K562 (cell line): ENCODE data around the gene COQ8A. TPM values are rescaled to one million over a fixed set of nuclear protein-coding genes. Genes with fewer than 3 reads are reported as not detected.

Experiments used
- CBFA2T3 ChIP-seq: fragments of 450-650 bp; IDR thresholded peaks from 2 replicates; pipeline ENCODE4 v1.6.1; 2017
- DMBX1 ChIP-seq: fragments of 250-450 bp; sonication (Bioruptor Pico); IDR thresholded peaks from 2 replicates; pipeline ENCODE4 v1.8.0; 2022; ENCODE audit warnings: inconsistent platforms, mild to moderate bottlenecking, moderate library complexity, borderline replicate concordance
- DPF2 ChIP-seq: fragments of 450-650 bp; IDR thresholded peaks from 2 replicates; pipeline ENCODE4 v1.6.1; 2016
- ETV5 ChIP-seq: sonication (generic); formaldehyde crosslinking; IDR thresholded peaks from 2 replicates; pipeline ENCODE4 v1.4.0; 2020; ENCODE audit warnings: low read depth, mild to moderate bottlenecking, missing genetic modification reagents
- FOS ChIP-seq: IDR thresholded peaks from 3 replicates; pipeline ENCODE4 v1.6.1; 2011; ENCODE audit not compliant: insufficient read length; ENCODE audit errors: extremely low read depth
- FOSL1 ChIP-seq: fragments of 200-800 bp; sonication (Bioruptor generic); conservative IDR thresholded peaks from 2 replicates; pipeline ENCODE4 v1.6.1; 2016; ENCODE audit warnings: missing genetic modification characterization, missing compliant biosample characterization
- HMG20B ChIP-seq: fragments of 250-450 bp; sonication (Bioruptor Pico); IDR thresholded peaks from 2 replicates; pipeline ENCODE4 v1.5.0; 2021; ENCODE audit warnings: mild to moderate bottlenecking
- LCOR ChIP-seq: sonication (generic); formaldehyde crosslinking; IDR thresholded peaks from 2 replicates; pipeline ENCODE4 v1.8.0; 2022; ENCODE audit warnings: mild to moderate bottlenecking, missing genetic modification reagents
- MEF2D ChIP-seq: conservative IDR thresholded peaks from 2 replicates; pipeline ENCODE4 v1.6.1; 2016; ENCODE audit warnings: low read depth, missing genetic modification characterization, missing compliant biosample characterization
- MYC ChIP-seq, 2 experiments: fragments of 250-450 bp in 1 of 2; sonication (Bioruptor Pico) in 1 of 2; IDR thresholded peaks; 2 replicates each; pipeline versions ENCODE4 v1.5.1 to v1.6.1; 2012 to 2021; ENCODE audit warnings: low read depth in 2 of 2, borderline replicate concordance in 1 of 2, improper control_type of control experiment in 1 of 2, low read length in 1 of 2, mild to moderate bottlenecking in 1 of 2, moderate library complexity in 1 of 2
- PCBP1 ChIP-seq: fragments of 200-400 bp; formaldehyde crosslinking; IDR thresholded peaks from 2 replicates; pipeline ENCODE4 v1.6.1; 2018; ENCODE audit warnings: mild to moderate bottlenecking, low read depth, low read length; ENCODE audit not compliant: poor library complexity, severe bottlenecking
- PML ChIP-seq: IDR thresholded peaks from 2 replicates; pipeline ENCODE4 v1.6.1; 2012; ENCODE audit warnings: low read length, inconsistent platforms
- RAD51 ChIP-seq: fragments of 450-650 bp; IDR thresholded peaks from 2 replicates; pipeline ENCODE4 v1.7.1; 2016; ENCODE audit warnings: low read depth, mild to moderate bottlenecking, borderline replicate concordance
- RBM39 ChIP-seq: fragments of 200-400 bp; formaldehyde crosslinking; optimal IDR thresholded peaks from 2 replicates; pipeline ENCODE3; 2018; ENCODE audit warnings: low read depth, low read length
- RCOR1 ChIP-seq, 2 experiments: IDR thresholded peaks; 2 replicates each; pipeline ENCODE4 v1.6.1; 2012; ENCODE audit warnings: low read depth in 2 of 2, low read length in 2 of 2, borderline replicate concordance in 1 of 2, improper control_type of control experiment in 1 of 2
- SETDB1 ChIP-seq: IDR thresholded peaks from one replicate; pipeline ENCODE4 v1.6.1; 2012; ENCODE audit warnings: low read length, control low read depth, inconsistent platforms
- SMARCB1 ChIP-seq: IDR thresholded peaks from 2 replicates; pipeline ENCODE4 v1.6.1; 2011; ENCODE audit warnings: improper control_type of control experiment, low read depth; ENCODE audit not compliant: insufficient read length
- ZFX ChIP-seq: sonication (generic); formaldehyde crosslinking; IDR thresholded peaks from 2 replicates; pipeline ENCODE4 v1.8.0; 2022; ENCODE audit warnings: mild to moderate bottlenecking, missing genetic modification reagents, moderate library complexity
- polyA plus RNA-seq, 8 experiments: library from polyadenylated mRNA; depleted of rRNA in 4 of 8; stranded (reverse) in 5 of 8; unstranded in 3 of 8; fragments of >200 nt; fragmentation: Nextera tagmentation in 2 of 8; fragmentation: Illumina TruSeq in 1 of 8; extraction: Ambion mirVana in 2 of 8; extraction: Trizol in 1 of 8; gene quantifications; 2 replicates each; pipeline versions ENCODE4 v1.2.1 to v1.2.3, GENCODE V29; 2011 to 2014; ENCODE audit warnings: inconsistent platforms in 1 of 8, missing spikeins in 1 of 8
- total RNA-seq, 7 experiments: library from RNA; depleted of rRNA in 6 of 7; stranded (reverse); fragments of >200 nt in 6 of 7; fragmentation: Illumina TruSeq in 2 of 7; extraction: Trizol in 2 of 7; gene quantifications; 2 replicates each; pipeline versions ENCODE4 v1.2.1 to v1.2.3, GENCODE V29; 2011 to 2021; ENCODE audit warnings: low replicate concordance in 1 of 7
- TF ChIP-seq, protein P1 (sequence below): fragments of 450-650 bp; IDR thresholded peaks from 2 replicates; pipeline ENCODE4 v1.6.1; 2018; ENCODE audit not compliant: partially characterized antibody
- TF ChIP-seq, protein P2 (sequence below): fragments of 450-650 bp; IDR thresholded peaks from 2 replicates; pipeline ENCODE4 v1.7.1; 2018; ENCODE audit warnings: mild to moderate bottlenecking, low read depth; ENCODE audit not compliant: partially characterized antibody
- TF ChIP-seq, protein P3 (sequence below): fragments of 200-800 bp; sonication (Bioruptor generic); IDR thresholded peaks from 2 replicates; pipeline ENCODE4 v1.6.1; 2017; ENCODE audit warnings: missing genetic modification characterization, missing compliant biosample characterization

The COQ8A gene
- total and polyA plus RNA-seq, 9 of the 15 experiments (the other 6 are each of a cell fraction or from before 2014, with no cell fraction given): 2.6 to 54.3 (median 32.4) TPM

- TF ChIP-seq LCOR (CRISPR knock-in tag): no peak
- TF ChIP-seq ETV5 (CRISPR knock-in tag): peak; percentile 51; the same call in 1 of the 2 replicates
- no peak for TF ChIP-seq FOS
- 0 out of 2 replicates have a peak, but pooled peaks have one; percentile 16 for TF ChIP-seq CBFA2T3
- TF ChIP-seq PML: peak; percentile 44; the same call in 1 of the 2 replicates
- peak; percentile 73 for TF ChIP-seq ZFX (CRISPR knock-in tag)
- no peak for TF ChIP-seq RBM39
- TF ChIP-seq SMARCB1: no peak
- TF ChIP-seq, protein P1, sequence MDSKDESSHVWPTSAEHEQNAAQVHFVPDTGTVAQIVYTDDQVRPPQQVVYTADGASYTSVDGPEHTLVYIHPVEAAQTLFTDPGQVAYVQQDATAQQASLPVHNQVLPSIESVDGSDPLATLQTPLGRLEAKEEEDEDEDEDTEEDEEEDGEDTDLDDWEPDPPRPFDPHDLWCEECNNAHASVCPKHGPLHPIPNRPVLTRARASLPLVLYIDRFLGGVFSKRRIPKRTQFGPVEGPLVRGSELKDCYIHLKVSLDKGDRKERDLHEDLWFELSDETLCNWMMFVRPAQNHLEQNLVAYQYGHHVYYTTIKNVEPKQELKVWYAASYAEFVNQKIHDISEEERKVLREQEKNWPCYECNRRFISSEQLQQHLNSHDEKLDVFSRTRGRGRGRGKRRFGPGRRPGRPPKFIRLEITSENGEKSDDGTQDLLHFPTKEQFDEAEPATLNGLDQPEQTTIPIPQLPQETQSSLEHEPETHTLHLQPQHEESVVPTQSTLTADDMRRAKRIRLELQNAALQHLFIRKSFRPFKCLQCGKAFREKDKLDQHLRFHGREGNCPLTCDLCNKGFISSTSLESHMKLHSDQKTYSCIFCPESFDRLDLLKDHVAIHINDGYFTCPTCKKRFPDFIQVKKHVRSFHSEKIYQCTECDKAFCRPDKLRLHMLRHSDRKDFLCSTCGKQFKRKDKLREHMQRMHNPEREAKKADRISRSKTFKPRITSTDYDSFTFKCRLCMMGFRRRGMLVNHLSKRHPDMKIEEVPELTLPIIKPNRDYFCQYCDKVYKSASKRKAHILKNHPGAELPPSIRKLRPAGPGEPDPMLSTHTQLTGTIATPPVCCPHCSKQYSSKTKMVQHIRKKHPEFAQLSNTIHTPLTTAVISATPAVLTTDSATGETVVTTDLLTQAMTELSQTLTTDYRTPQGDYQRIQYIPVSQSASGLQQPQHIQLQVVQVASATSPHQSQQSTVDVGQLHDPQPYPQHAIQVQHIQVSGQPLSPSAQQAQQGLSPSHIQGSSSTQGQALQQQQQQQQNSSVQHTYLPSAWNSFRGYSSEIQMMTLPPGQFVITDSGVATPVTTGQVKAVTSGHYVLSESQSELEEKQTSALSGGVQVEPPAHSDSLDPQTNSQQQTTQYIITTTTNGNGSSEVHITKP: peak; percentile 27
- peak in 1 of 2 experiments; percentile 65; a peak in 2 of 4 replicates for TF ChIP-seq RCOR1 (IDR thresholded peaks at IDR 0.05; ENCODE audit: borderline replicate concordance in 1 of 2, low read depth in 2 of 2, low read length in 2 of 2)
- TF ChIP-seq RAD51: no peak
- TF ChIP-seq DMBX1: peak; percentile 63; the same call in 1 of the 2 replicates
- TF ChIP-seq, protein P2, sequence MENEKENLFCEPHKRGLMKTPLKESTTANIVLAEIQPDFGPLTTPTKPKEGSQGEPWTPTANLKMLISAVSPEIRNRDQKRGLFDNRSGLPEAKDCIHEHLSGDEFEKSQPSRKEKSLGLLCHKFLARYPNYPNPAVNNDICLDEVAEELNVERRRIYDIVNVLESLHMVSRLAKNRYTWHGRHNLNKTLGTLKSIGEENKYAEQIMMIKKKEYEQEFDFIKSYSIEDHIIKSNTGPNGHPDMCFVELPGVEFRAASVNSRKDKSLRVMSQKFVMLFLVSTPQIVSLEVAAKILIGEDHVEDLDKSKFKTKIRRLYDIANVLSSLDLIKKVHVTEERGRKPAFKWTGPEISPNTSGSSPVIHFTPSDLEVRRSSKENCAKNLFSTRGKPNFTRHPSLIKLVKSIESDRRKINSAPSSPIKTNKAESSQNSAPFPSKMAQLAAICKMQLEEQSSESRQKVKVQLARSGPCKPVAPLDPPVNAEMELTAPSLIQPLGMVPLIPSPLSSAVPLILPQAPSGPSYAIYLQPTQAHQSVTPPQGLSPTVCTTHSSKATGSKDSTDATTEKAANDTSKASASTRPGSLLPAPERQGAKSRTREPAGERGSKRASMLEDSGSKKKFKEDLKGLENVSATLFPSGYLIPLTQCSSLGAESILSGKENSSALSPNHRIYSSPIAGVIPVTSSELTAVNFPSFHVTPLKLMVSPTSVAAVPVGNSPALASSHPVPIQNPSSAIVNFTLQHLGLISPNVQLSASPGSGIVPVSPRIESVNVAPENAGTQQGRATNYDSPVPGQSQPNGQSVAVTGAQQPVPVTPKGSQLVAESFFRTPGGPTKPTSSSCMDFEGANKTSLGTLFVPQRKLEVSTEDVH: no peak
- TF ChIP-seq PCBP1: no peak
- TF ChIP-seq, protein P3, sequence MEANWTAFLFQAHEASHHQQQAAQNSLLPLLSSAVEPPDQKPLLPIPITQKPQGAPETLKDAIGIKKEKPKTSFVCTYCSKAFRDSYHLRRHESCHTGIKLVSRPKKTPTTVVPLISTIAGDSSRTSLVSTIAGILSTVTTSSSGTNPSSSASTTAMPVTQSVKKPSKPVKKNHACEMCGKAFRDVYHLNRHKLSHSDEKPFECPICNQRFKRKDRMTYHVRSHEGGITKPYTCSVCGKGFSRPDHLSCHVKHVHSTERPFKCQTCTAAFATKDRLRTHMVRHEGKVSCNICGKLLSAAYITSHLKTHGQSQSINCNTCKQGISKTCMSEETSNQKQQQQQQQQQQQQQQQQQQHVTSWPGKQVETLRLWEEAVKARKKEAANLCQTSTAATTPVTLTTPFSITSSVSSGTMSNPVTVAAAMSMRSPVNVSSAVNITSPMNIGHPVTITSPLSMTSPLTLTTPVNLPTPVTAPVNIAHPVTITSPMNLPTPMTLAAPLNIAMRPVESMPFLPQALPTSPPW (CRISPR knock-in tag): peak; percentile 88
- TF ChIP-seq MEF2D (tag): no peak
- no peak for TF ChIP-seq SETDB1
- peak; percentile 80 for TF ChIP-seq DPF2
- peak; percentile 31 for TF ChIP-seq FOSL1 (tag)
- TF ChIP-seq MYC (IDR thresholded peaks at IDR 0.05; ENCODE audit: low read depth, low read length): peak; percentile 62; the same call in 1 of the 2 replicates
- TF ChIP-seq MYC (CRISPR knock-in tag; IDR thresholded peaks at IDR 0.05; ENCODE audit: borderline replicate concordance, low read depth): no peak
- TF ChIP-seq HMG20B (CRISPR knock-in tag): no peak
These were observed 50.1 kb downstream of the COQ8A start (continued) for GRCh38 chr1:226990133-226990716.
